HG03025 (cell line): ENCODE results near the gene BPGM.
"Not testable (repeated sequence)": the region's sequence is repeated elsewhere in the genome, so short reads cannot be mapped to it uniquely, and the experiment has no call there.

Experiments
- ATAC-seq: cut with Tn5 transposase; IDR thresholded peaks from one replicate; pipeline ENCODE4 v1.9.1; 2021; ENCODE audit warnings: mild to moderate bottlenecking, moderate library complexity; ENCODE audit not compliant: unreplicated experiment, low FRiP score

Gene BPGM

GRCh38 chr7:134662166-134662870 is 15.7 kb downstream of the BPGM start:
- ATAC-seq = no peak

- no peak for ATAC-seq
Measured at GRCh38 chr7:134662871-134663205, 16.2 kb downstream of the BPGM start.

- ATAC-seq = not testable (repeated sequence)
Measured at GRCh38 chr7:134665045-134665444, 18.4 kb downstream of the BPGM start.

- no peak for ATAC-seq
Measured at GRCh38 chr7:134667899-134668298, 21.2 kb downstream of the BPGM start.

- no peak for ATAC-seq
Measured at GRCh38 chr7:134669388-134669787, 22.7 kb downstream of the BPGM start.

- no peak for ATAC-seq
Measured at GRCh38 chr7:134669845-134670373, 23.3 kb downstream of the BPGM start.

- ATAC-seq = no peak
Measured at GRCh38 chr7:134671609-134672008, 25.0 kb downstream of the BPGM start.

GRCh38 chr7:134674424-134674823 is 27.8 kb downstream of the BPGM start:
- no peak for ATAC-seq

- no peak for ATAC-seq
Measured at GRCh38 chr7:134676743-134677142, 30.1 kb downstream of the BPGM start.

- no peak for ATAC-seq
Measured at GRCh38 chr7:134678115-134678514, 31.5 kb downstream of the BPGM start.

GRCh38 chr7:134679006-134679405 is 32.4 kb downstream of the BPGM start:
- no peak for ATAC-seq

GRCh38 chr7:134684165-134684564 is 37.5 kb downstream of the BPGM start:
- ATAC-seq = no peak

- ATAC-seq = no peak
Measured at GRCh38 chr7:134685250-134685649, 38.6 kb downstream of the BPGM start.

GRCh38 chr7:134686786-134687185 is 40.1 kb downstream of the BPGM start:
- no peak for ATAC-seq

- ATAC-seq = not testable (repeated sequence)
Measured at GRCh38 chr7:134689550-134689949, 42.9 kb downstream of the BPGM start.

- no peak for ATAC-seq
Measured at GRCh38 chr7:134690016-134690415, 43.4 kb downstream of the BPGM start.

GRCh38 chr7:134690614-134691504 is 44.2 kb downstream of the BPGM start:
- ATAC-seq = no peak

- ATAC-seq = no peak
Measured at GRCh38 chr7:134691546-134692343, 45.1 kb downstream of the BPGM start.

- ATAC-seq = no peak
Measured at GRCh38 chr7:134692344-134692705, 45.7 kb downstream of the BPGM start.

- no peak for ATAC-seq
Measured at GRCh38 chr7:134693256-134693655, 46.6 kb downstream of the BPGM start.

GRCh38 chr7:134694299-134694698 is 47.6 kb downstream of the BPGM start:
- no peak for ATAC-seq
